Left ventricle myocardium inferior (tissue), 1 donor: ENCODE results near the gene TPT1. TPM values are rescaled to one million over a fixed set of nuclear protein-coding genes. Genes with fewer than 3 reads are reported as not detected.
A peak's percentile ranks its signal among the peaks of the same experiment; 100 is the strongest.

Experiments used
- DNase-seq: peaks from one replicate; pipeline ENCODE4 v3.0.0-alpha.2; 2020
- H3K27ac ChIP-seq: fragments of 200-600 bp; replicated peaks from 2 replicates; pipeline ENCODE4 v1.8.0; 2021
- H3K27me3 ChIP-seq: fragments of 200-600 bp; 2 replicates; pipeline ENCODE4 v1.8.0; 2021; ENCODE audit warnings: low read depth
- H3K36me3 ChIP-seq: fragments of 200-600 bp; 2 replicates; pipeline ENCODE4 v1.8.0; 2021
- H3K4me1 ChIP-seq: fragments of 200-600 bp; 2 replicates; pipeline ENCODE4 v1.8.0; 2021
- H3K4me3 ChIP-seq: fragments of 200-600 bp; 2 replicates; pipeline ENCODE4 v1.8.0; 2021; ENCODE audit warnings: mild to moderate bottlenecking, moderate library complexity
- H3K9me3 ChIP-seq: fragments of 200-600 bp; replicated peaks from 2 replicates; pipeline ENCODE4 v1.8.0; 2021
- intact Hi-C: fragments of 100-400 bp; cut with micrococcal nuclease; formaldehyde crosslinking; loops from one replicate; pipeline ENCODE4 v1.11.0; 2022
- total RNA-seq: library from RNA; stranded (reverse); fragmentation: NEBNext Ultra II Directional; extraction: Animal tissue kit (Norgen Biotek cat#: 25700); gene quantifications from one replicate; pipeline ENCODE4 v1.2.1, GENCODE V29; 2021
- TF ChIP-seq, protein P1 (sequence below): fragments of 200-600 bp; IDR thresholded peaks from 2 replicates; pipeline ENCODE4 v1.8.0; 2021; ENCODE audit warnings: antibody characterized with exemption, mild to moderate bottlenecking, borderline replicate concordance
- donor health status: DM: no; HTN: yes; CAD: no; lungs with severe emphysema.

TPT1 gene
- total RNA-seq, 1 donor from 2014 or later, result 4,332 TPM

DNA sequence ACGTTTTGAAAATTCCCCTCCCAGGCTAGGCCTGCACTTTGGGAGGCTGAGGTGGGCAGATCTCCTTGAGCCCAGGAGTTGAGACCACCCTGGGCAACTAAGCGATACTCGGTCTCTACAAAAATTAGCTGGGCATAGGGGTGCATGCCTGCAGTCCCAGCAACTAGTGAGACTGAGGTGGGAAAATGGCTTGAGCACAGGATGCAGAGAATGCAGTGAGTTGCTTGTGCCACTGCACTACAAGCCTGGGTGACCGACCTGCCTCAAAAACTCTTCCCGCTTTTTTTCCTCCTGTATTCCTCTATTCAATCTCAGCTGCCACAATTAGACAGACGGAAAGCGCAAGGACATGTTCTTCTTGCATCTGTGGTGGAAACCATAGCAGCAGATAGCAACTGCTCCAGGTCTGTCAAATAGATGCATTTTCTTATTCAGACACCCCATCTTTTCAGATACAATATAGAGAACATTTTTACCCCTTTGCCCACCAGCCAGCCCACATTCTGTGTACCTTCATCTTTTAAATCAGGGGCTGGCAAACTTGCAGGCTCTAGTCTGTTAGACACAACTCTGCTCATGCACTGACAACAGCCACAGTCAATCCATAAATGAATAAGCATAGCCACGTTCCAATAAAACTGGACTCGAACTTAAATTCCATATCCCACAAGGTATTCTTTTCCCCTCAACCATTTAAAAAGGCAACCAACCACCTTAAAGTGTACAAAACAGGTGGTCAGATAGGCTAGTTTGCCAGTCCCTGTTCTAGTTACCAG, 4.8 kb downstream of the TPT1 start:
- H3K36me3 ChIP-seq, result peaks cover 60% of the 10 kb centered on the region
- peak overlapping the region; percentile 5 for H3K27ac ChIP-seq
- intact Hi-C loops, result no loop called here
- no peak for DNase-seq
- no peaks in the 10 kb centered on the region for H3K27me3 ChIP-seq
- no peak overlapping the region for H3K4me3 ChIP-seq
- H3K9me3 ChIP-seq, result no peaks in the 10 kb centered on the region
- peaks cover 95% of the 10 kb centered on the region for H3K4me1 ChIP-seq
- TF ChIP-seq, protein P1, sequence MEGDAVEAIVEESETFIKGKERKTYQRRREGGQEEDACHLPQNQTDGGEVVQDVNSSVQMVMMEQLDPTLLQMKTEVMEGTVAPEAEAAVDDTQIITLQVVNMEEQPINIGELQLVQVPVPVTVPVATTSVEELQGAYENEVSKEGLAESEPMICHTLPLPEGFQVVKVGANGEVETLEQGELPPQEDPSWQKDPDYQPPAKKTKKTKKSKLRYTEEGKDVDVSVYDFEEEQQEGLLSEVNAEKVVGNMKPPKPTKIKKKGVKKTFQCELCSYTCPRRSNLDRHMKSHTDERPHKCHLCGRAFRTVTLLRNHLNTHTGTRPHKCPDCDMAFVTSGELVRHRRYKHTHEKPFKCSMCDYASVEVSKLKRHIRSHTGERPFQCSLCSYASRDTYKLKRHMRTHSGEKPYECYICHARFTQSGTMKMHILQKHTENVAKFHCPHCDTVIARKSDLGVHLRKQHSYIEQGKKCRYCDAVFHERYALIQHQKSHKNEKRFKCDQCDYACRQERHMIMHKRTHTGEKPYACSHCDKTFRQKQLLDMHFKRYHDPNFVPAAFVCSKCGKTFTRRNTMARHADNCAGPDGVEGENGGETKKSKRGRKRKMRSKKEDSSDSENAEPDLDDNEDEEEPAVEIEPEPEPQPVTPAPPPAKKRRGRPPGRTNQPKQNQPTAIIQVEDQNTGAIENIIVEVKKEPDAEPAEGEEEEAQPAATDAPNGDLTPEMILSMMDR, result no peak

DNA sequence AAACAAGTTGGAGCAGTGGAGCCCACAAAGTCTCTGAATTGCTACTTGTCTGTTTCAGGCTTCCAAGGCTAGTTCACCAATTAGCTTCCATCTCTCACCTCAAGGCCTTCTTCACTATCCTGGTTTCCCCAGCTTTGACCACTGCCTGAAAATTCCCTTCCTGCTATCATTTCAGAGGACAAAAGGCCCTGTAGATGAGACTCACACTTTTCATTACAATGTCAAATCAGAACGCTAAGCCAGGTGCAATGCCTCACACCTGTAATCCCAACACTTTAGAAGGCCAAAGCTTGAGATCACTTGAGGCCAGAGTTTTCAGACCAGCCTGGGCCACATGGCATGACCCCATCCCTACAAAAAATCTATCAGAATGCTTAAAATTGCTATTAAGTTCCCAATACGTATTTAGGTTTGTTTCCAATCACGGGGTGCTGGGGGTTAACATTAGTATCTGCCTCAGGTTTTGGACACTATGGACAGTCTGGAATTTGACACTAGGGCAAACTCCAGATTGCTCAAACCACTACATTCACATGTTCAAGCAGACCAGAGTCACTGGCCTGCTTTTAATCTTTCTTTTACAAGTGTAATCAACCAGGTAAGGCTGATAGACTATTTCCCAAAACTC, 5.5 kb downstream of the TPT1 start:
- intact Hi-C loops, result no loop called here
- Histone ChIP-seq H3K9me3 (no peaks in the 10 kb centered on the region), H3K4me1 (peaks cover 98% of the 10 kb centered on the region), H3K36me3 (peaks cover 60% of the 10 kb centered on the region), H3K27ac (peak overlapping the region; percentile 16), H3K4me3 (no peak overlapping the region), H3K27me3 (no peaks in the 10 kb centered on the region)
- DNase-seq, result no peak
- TF ChIP-seq, protein P1, result no peak

DNA sequence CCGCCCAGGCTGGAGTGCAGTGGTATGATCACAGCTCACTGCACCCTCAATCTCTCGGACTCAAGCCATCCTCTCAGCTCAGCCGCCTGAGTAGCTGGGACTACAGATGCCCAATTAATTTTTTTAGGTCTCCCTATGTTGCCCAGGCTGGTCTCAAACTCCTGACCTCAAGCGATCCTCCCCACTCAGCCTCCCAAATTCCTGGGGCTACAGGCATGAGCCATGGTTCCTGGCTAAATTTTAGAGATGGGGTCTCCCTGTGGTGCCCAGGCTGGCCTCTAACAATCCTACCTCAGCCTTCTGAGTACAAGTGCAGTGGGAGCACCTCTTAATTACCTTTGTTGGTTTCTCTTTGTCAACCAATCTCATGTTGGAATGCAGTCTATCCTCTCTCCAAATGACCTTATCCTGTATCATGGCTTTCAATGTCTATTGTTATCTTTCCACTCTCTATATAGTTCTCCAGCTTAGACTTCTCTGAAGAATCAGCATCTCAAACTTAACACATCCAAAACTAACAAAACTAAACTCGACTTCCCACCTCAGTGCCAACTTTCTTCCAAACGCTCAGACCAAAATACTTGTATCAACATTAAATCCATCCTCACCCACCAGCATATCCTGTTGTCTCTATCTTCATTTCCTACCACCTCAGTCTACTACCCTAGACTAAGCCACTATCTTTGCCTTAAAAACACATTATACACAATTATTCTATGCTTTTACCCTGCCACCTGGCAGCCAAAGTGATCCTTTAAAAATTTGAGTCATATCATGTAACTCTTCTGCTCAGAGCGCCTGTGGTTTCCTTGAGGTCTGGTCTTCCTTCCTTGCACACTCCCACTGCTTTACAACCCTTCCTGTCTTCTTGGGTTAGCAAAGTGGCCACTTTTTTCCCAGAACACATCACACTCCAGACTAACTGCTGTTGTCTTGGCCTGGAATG, 6.7 kb downstream of the TPT1 start:
- H3K9me3 ChIP-seq, result no peaks in the 10 kb centered on the region
- H3K4me3 ChIP-seq, result no peak overlapping the region
- H3K4me1 ChIP-seq, result peaks cover 99% of the 10 kb centered on the region
- no peaks in the 10 kb centered on the region for H3K27me3 ChIP-seq
- no peak for DNase-seq
- intact Hi-C loops, result no loop called here
- peaks cover 50% of the 10 kb centered on the region for H3K36me3 ChIP-seq
- peak overlapping the region; percentile 16 for H3K27ac ChIP-seq
- TF ChIP-seq, protein P1, result no peak

DNA sequence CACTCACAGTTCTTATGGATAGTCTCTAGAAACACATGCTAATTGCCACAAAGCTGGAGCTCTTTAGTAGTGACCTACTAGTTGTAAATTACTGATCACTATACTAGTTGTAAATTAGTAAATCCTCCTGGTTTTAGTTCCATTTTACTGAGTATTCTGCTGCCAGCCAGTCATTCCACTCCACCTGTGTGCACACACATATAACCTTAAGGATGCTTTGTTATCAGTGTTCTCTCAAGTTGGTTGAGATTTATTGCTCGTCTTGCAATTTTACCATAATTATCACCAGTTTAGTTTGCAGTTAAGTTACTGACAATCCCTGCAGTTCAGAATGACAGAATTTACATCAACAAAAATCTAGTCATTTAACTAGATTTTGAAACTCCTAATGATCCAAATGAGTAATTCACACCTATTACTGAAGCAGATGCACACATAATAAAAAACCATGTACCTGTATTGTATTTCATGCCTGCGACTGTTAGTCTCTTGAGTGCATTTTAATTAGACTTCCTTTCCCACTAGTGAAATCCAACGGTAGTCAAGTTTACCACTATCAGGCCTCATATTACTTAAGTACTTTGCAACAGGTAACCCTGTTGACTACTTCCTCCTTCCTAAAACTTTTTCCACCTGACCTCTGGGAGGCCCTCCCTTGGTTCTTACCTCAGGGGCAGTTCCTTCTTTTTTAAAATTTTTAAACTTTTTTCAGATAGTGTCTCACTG, 7.6 kb downstream of the TPT1 start:
- TF ChIP-seq, protein P1, result no peak
- no peak for DNase-seq
- no peaks in the 10 kb centered on the region for H3K27me3 ChIP-seq
- H3K9me3 ChIP-seq, result no peaks in the 10 kb centered on the region
- H3K4me1 ChIP-seq, result peaks cover 99% of the 10 kb centered on the region
- intact Hi-C loops, result no loop called here
- peaks cover 41% of the 10 kb centered on the region for H3K36me3 ChIP-seq
- peak overlapping the region; percentile 48 for H3K27ac ChIP-seq
- H3K4me3 ChIP-seq, result no peak overlapping the region

DNA sequence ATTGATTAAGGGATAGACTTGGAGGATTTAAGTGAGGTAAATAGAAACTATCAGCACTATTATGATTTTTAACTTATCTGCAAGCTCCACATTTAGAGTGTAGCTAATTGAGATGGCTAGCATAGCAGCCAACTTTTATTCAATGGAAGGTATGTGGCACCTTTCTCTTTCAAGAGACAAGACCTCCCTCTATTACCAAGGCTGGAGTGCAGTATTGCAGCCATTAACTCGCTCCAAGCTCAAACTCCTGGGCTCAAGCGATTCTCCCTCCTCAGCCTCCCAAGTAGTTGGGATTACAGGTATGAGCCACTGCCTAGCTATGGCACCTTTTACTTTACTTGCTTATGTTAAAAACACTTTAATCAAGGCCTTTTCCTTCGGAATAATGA, 8.2 kb downstream of the TPT1 start:
- Histone ChIP-seq H3K9me3 (no peaks in the 10 kb centered on the region), H3K27me3 (no peaks in the 10 kb centered on the region), H3K4me3 (no peak overlapping the region), H3K36me3 (peaks cover 35% of the 10 kb centered on the region), H3K4me1 (peaks cover 99% of the 10 kb centered on the region), H3K27ac (peak overlapping the region; percentile 48)
- TF ChIP-seq, protein P1, result no peak
- intact Hi-C loops, result no loop called here
- DNase-seq, result no peak
